GM12878 (cell line): ENCODE results near the gene LRIT3. TPM values are rescaled to one million over a fixed set of nuclear protein-coding genes. Genes with fewer than 3 reads are reported as not detected.

Experiments
- BHLHE40 ChIP-seq, 2 experiments: fragments of 450-650 bp in 1 of 2; IDR thresholded peaks; 2 replicates each; pipeline ENCODE4 v1.6.1; 2011 to 2017; ENCODE audit warnings: low read depth in 2 of 2, borderline replicate concordance in 1 of 2, improper control_type of control experiment in 1 of 2, low read length in 1 of 2, mild to moderate bottlenecking in 1 of 2
- CHD1 ChIP-seq: IDR thresholded peaks from 2 replicates; pipeline ENCODE4 v1.6.1; 2012; ENCODE audit warnings: low read depth, low read length, improper control_type of control experiment
- CHD4 ChIP-seq: fragments of 200-600 bp; sonication (generic); IDR thresholded peaks from 2 replicates; pipeline ENCODE4 v1.6.1; 2016; ENCODE audit warnings: mild to moderate bottlenecking
- EGR1 ChIP-seq, 2 experiments: IDR thresholded peaks; 1 replicate in 1 of 2; 2 replicates in 1 of 2; pipeline ENCODE4 v1.6.1; 2011 to 2012; ENCODE audit warnings: low read depth in 2 of 2, low read length in 2 of 2, borderline replicate concordance in 1 of 2, mild to moderate bottlenecking in 1 of 2, moderate library complexity in 1 of 2
- FOS ChIP-seq: IDR thresholded peaks from 3 replicates; pipeline ENCODE4 v1.6.1; 2011; ENCODE audit warnings: borderline replicate concordance; ENCODE audit not compliant: insufficient read length; ENCODE audit errors: extremely low read depth
- GABPA ChIP-seq: IDR thresholded peaks from 2 replicates; pipeline ENCODE4 v1.6.1; 2014; ENCODE audit warnings: antibody characterized with exemption, low read depth, mild to moderate bottlenecking, inconsistent platforms
- HCFC1 ChIP-seq: fragments of 150-350 bp; IDR thresholded peaks from 2 replicates; pipeline ENCODE4 v1.6.1; 2014; ENCODE audit warnings: low read length
- IKZF2 ChIP-seq, 2 experiments: fragments of 450-650 bp; IDR thresholded peaks; 2 replicates each; pipeline ENCODE4 v1.6.1; 2017; ENCODE audit warnings: mild to moderate bottlenecking in 2 of 2, moderate library complexity in 2 of 2
- JUNB ChIP-seq: IDR thresholded peaks from 2 replicates; pipeline ENCODE4 v1.6.1; 2016; ENCODE audit warnings: antibody characterized with exemption, mild to moderate bottlenecking
- JUND ChIP-seq: IDR thresholded peaks from 2 replicates; pipeline ENCODE4 v1.6.1; 2012; ENCODE audit warnings: low read depth, mild to moderate bottlenecking, low read length, improper control_type of control experiment, moderate library complexity
- MXI1 ChIP-seq: fragments of 150-350 bp; IDR thresholded peaks from 2 replicates; pipeline ENCODE4 v1.6.1; 2011; ENCODE audit warnings: low read depth, mild to moderate bottlenecking, inconsistent platforms, low read length, improper control_type of control experiment
- NFIC ChIP-seq: IDR thresholded peaks from 2 replicates; pipeline ENCODE4 v1.6.1; 2012; ENCODE audit warnings: low read depth, mild to moderate bottlenecking, inconsistent platforms, low read length, moderate library complexity
- NFYA ChIP-seq: IDR thresholded peaks from 2 replicates; pipeline ENCODE4 v1.6.1; 2011; ENCODE audit warnings: low read depth, mild to moderate bottlenecking, low read length, improper control_type of control experiment, borderline replicate concordance
- NR2C2 ChIP-seq: IDR thresholded peaks from 2 replicates; pipeline ENCODE4 v1.6.1; 2011; ENCODE audit warnings: borderline replicate concordance, low read depth; ENCODE audit not compliant: control insufficient read depth, insufficient read length
- NR2F1 ChIP-seq: fragments of 450-650 bp; conservative IDR thresholded peaks from 2 replicates; pipeline ENCODE4 v1.6.1; 2017; ENCODE audit warnings: mild to moderate bottlenecking
- POLR2A ChIP-seq: IDR thresholded peaks from 2 replicates; pipeline ENCODE4 v1.6.1; 2011; ENCODE audit warnings: low read depth, mild to moderate bottlenecking, low read length
- RBBP5 ChIP-seq: fragments of 200-600 bp; sonication (generic); conservative IDR thresholded peaks from 2 replicates; pipeline ENCODE4 v1.6.1; 2016
- RELA ChIP-seq: fragments of 450-650 bp; IDR thresholded peaks from 2 replicates; pipeline ENCODE4 v1.8.0; 2014; ENCODE audit warnings: borderline replicate concordance; ENCODE audit not compliant: partially characterized antibody
- SUZ12 ChIP-seq: fragments of 200-600 bp; sonication (generic); IDR thresholded peaks from one replicate; pipeline ENCODE4 v1.6.1; 2018; ENCODE audit warnings: antibody characterized with exemption, mild to moderate bottlenecking; ENCODE audit not compliant: unreplicated experiment
- YBX1 ChIP-seq: fragments of 450-650 bp; IDR thresholded peaks from 2 replicates; pipeline ENCODE4 v1.6.1; 2016; ENCODE audit warnings: antibody characterized with exemption
- YY1 ChIP-seq: IDR thresholded peaks from 2 replicates; pipeline ENCODE4 v1.6.1; 2011; ENCODE audit warnings: low read depth, mild to moderate bottlenecking, low read length
- ZNF622 ChIP-seq: fragments of 450-650 bp; IDR thresholded peaks from 2 replicates; pipeline ENCODE4 v1.6.1; 2017; ENCODE audit warnings: mild to moderate bottlenecking, inconsistent platforms
- polyA plus RNA-seq, 11 experiments: library from polyadenylated mRNA; depleted of rRNA in 4 of 11; unstranded in 6 of 11; stranded (reverse) in 5 of 11; fragments of >200 nt; fragmentation: Nextera tagmentation in 4 of 11; fragmentation: Illumina TruSeq in 1 of 11; extraction: Ambion mirVana in 4 of 11; extraction: Trizol in 1 of 11; gene quantifications; 1 replicate in 1 of 11; 2 replicates in 10 of 11; pipeline versions ENCODE4 v1.2.1 to v1.2.3, GENCODE V29; 2011 to 2016; ENCODE audit warnings: inconsistent platforms in 2 of 11, missing spikeins in 2 of 11, low read depth in 1 of 11
- total RNA-seq, 4 experiments: library from RNA; depleted of rRNA in 3 of 4; stranded (reverse); fragments of >200 nt in 3 of 4; fragmentation: Illumina TruSeq in 1 of 4; extraction: Trizol in 1 of 4; gene quantifications; 2 replicates each; pipeline versions ENCODE4 v1.2.1 to v1.2.3, GENCODE V29; 2013 to 2021
- TF ChIP-seq, protein P1 (sequence below): IDR thresholded peaks from 2 replicates; pipeline ENCODE4 v1.6.1; 2012; ENCODE audit warnings: low read depth, low read length, improper control_type of control experiment
- TF ChIP-seq, protein P2 (sequence below): fragments of 450-650 bp; IDR thresholded peaks from 2 replicates; pipeline ENCODE4 v1.6.1; 2018; ENCODE audit warnings: borderline replicate concordance, mild to moderate bottlenecking; ENCODE audit not compliant: partially characterized antibody
- TF ChIP-seq, protein P3 (sequence below): IDR thresholded peaks from 2 replicates; pipeline ENCODE4 v1.6.1; 2011; ENCODE audit warnings: low read depth, mild to moderate bottlenecking, low read length, moderate library complexity, borderline replicate concordance; ENCODE audit errors: extremely low read depth
- TF ChIP-seq, protein P4 (sequence below): fragments of 450-650 bp; IDR thresholded peaks from 2 replicates; pipeline ENCODE4 v1.6.1; 2017; ENCODE audit warnings: borderline replicate concordance

The LRIT3 gene
- total and polyA plus RNA-seq, 10 of the 15 experiments (the other 5 are each of a cell fraction or from before 2014, with no cell fraction given): 0.04 to 0.20 (median 0.10) TPM; not detected in 6

DNA sequence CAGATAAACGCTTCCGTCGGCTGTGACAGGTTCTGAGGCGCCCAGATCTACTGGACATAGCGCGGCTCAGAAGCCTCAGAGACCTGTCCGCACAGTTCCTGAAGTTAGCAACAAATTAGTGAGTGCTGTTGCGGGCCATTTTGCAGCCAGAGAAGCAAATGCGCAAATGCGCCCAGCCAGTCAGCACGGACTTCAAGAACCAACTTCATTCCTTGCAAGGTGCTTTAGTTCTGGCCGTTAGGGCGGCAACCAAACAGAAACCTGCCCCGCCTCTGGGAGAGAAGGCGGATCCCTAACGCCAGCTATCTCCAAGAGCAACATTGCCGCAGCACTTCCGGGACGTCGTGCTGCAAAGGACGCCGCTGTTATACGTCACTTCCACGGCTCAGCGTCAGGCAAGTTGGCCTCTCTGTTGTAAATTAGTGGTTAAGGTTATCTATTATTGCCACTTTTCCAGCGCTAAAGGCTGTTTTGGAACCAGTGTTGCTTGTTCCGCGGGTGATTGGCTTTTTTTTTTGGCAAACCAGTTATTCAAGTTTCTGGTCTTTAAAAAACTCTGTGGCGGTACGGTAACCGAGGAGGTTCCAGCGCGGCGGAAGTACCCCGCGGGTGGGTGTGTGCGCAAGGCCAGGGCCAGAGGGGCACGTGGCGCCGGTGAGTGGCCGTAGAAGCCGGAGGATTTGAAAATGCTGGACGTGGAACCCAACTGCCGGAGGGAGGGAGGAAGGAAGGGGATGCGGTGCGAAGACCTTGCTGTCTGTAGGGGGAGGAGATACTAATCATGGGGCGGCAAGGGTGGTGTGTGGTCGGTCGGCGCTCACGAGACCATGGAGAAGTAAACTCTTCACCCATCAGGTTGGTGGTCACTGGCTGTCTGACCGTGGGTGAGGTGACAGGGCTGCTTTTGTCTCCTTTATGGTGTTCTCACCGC is 32.5 kb upstream of the LRIT3 start, which contains the start of gene GAR1 (continued):
- TF ChIP-seq NR2F1: 0 out of 2 replicates have a peak, but pooled peaks have one; percentile 26
- no peak for TF ChIP-seq IKZF2 (IDR thresholded peaks at IDR 0.05)
- TF ChIP-seq, protein P1, sequence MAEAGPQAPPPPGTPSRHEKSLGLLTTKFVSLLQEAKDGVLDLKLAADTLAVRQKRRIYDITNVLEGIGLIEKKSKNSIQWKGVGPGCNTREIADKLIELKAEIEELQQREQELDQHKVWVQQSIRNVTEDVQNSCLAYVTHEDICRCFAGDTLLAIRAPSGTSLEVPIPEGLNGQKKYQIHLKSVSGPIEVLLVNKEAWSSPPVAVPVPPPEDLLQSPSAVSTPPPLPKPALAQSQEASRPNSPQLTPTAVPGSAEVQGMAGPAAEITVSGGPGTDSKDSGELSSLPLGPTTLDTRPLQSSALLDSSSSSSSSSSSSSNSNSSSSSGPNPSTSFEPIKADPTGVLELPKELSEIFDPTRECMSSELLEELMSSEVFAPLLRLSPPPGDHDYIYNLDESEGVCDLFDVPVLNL: no peak
- no peak for TF ChIP-seq SUZ12
- TF ChIP-seq JUNB: no peak
- TF ChIP-seq NFIC: peak; percentile 61; the same call in 1 of the 2 replicates
- peak; percentile 65 for TF ChIP-seq HCFC1
- peak; percentile 56; the same call in 1 of the 2 replicates for TF ChIP-seq YY1
- TF ChIP-seq YBX1: no peak
- peak; percentile 81; the same call in 1 of the 2 replicates for TF ChIP-seq POLR2A
- peak; percentile 96 for TF ChIP-seq GABPA
- TF ChIP-seq NFYA: no peak
- TF ChIP-seq, protein P2, sequence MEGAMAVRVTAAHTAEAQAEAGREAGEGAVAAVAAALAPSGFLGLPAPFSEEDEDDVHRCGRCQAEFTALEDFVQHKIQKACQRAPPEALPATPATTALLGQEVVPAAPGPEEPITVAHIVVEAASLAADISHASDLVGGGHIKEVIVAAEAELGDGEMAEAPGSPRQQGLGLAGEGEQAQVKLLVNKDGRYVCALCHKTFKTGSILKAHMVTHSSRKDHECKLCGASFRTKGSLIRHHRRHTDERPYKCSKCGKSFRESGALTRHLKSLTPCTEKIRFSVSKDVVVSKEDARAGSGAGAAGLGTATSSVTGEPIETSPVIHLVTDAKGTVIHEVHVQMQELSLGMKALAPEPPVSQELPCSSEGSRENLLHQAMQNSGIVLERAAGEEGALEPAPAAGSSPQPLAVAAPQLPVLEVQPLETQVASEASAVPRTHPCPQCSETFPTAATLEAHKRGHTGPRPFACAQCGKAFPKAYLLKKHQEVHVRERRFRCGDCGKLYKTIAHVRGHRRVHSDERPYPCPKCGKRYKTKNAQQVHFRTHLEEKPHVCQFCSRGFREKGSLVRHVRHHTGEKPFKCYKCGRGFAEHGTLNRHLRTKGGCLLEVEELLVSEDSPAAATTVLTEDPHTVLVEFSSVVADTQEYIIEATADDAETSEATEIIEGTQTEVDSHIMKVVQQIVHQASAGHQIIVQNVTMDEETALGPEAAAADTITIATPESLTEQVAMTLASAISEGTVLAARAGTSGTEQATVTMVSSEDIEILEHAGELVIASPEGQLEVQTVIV: peak; percentile 89
- peak; percentile 82 to 93 for TF ChIP-seq BHLHE40 (IDR thresholded peaks at IDR 0.05; ENCODE audit: borderline replicate concordance in 1 of 2, low read depth in 2 of 2, low read length in 1 of 2)
- peak in 1 of 2 experiments; percentile 52; a peak in 1 of 3 replicates for TF ChIP-seq EGR1 (IDR thresholded peaks at IDR 0.05; ENCODE audit: borderline replicate concordance in 1 of 2, low read depth in 2 of 2, low read length in 2 of 2)
- no peak for TF ChIP-seq ZNF622
- no peak for TF ChIP-seq FOS
- TF ChIP-seq RBBP5: no peak
- TF ChIP-seq MXI1: peak; percentile 99
- TF ChIP-seq CHD1: no peak
- TF ChIP-seq, protein P3, sequence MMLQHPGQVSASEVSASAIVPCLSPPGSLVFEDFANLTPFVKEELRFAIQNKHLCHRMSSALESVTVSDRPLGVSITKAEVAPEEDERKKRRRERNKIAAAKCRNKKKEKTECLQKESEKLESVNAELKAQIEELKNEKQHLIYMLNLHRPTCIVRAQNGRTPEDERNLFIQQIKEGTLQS: peak; percentile 49; the same call in 1 of the 2 replicates
- no peak for TF ChIP-seq RELA
- no peak for TF ChIP-seq NR2C2
- TF ChIP-seq CHD4: no peak
- 0 out of 2 replicates have a peak, but pooled peaks have one; percentile 5 for TF ChIP-seq JUND
- TF ChIP-seq, protein P4, sequence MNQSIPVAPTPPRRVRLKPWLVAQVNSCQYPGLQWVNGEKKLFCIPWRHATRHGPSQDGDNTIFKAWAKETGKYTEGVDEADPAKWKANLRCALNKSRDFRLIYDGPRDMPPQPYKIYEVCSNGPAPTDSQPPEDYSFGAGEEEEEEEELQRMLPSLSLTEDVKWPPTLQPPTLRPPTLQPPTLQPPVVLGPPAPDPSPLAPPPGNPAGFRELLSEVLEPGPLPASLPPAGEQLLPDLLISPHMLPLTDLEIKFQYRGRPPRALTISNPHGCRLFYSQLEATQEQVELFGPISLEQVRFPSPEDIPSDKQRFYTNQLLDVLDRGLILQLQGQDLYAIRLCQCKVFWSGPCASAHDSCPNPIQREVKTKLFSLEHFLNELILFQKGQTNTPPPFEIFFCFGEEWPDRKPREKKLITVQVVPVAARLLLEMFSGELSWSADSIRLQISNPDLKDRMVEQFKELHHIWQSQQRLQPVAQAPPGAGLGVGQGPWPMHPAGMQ: no peak
